ENCODE results near the gene AUTS2. TPM values are rescaled to one million over a fixed set of nuclear protein-coding genes. Genes with fewer than 3 reads are reported as not detected.
A peak's percentile ranks its signal among the peaks of the same experiment; 100 is the strongest.

AUTS2 gene
- total RNA-seq, 6 experiments from 2014 or later = 10.4 to 32.0 (median 19.3) TPM

- H3K4me3 ChIP-seq = no peak overlapping the region
- H3K9me3 ChIP-seq = no peaks in the 10 kb centered on the region
- 22% methylated on average over 4 of the region's 5 CpGs for WGBS (ENCODE audit: insufficient coverage, low coverage, low lambda C conversion rate, missing lambda C conversion rate)
- no peaks in the 10 kb centered on the region for H3K36me3 ChIP-seq
- peak; percentile 42 to 61 (median 48) for ATAC-seq
- H3K27ac ChIP-seq = peak overlapping the region in 2 of 3 donors; percentile 6 to 59
- peaks cover 0 to 28% (median 12%) of the 10 kb centered on the region in 4 donors for H3K4me1 ChIP-seq
- no peaks in the 10 kb centered on the region for H3K27me3 ChIP-seq
- DNase-seq = no peak
- TF ChIP-seq CTCF (IDR thresholded peaks at IDR 0.05) (no peak), POLR2A (IDR thresholded peaks at IDR 0.05) (no peak)
- intact Hi-C loops (cut with DNase I) = no loop called here
Measured at GRCh38 chr7:70751895-70752294, 1153.6 kb downstream of the AUTS2 start.

- 0% methylated on average over 1 of the region's 1 CpG for WGBS (ENCODE audit: insufficient coverage, low coverage, low lambda C conversion rate, missing lambda C conversion rate)
- Histone ChIP-seq H3K27ac (peak overlapping the region in 2 of 3 donors; percentile 18 to 59), H3K9me3 (no peaks in the 10 kb centered on the region), H3K4me3 (no peak overlapping the region), H3K4me1 (peaks cover 0 to 28% (median 12%) of the 10 kb centered on the region in 4 donors), H3K27me3 (no peaks in the 10 kb centered on the region), H3K36me3 (no peaks in the 10 kb centered on the region)
- DNase-seq (no peak), ATAC-seq (peak; percentile 84 to 91 (median 88))
- TF ChIP-seq CTCF (IDR thresholded peaks at IDR 0.05) (no peak), POLR2A (IDR thresholded peaks at IDR 0.05) (no peak)
- intact Hi-C loops (cut with DNase I) = no loop called here
Measured at GRCh38 chr7:70752794-70753241, 1154.5 kb downstream of the AUTS2 start.

GRCh38 chr7:70756789-70757188 is 1158.5 kb downstream of the AUTS2 start:
- Histone ChIP-seq H3K36me3 (no peaks in the 10 kb centered on the region), H3K27me3 (no peaks in the 10 kb centered on the region), H3K27ac (no peak overlapping the region), H3K4me1 (peaks cover 0 to 18% (median 8%) of the 10 kb centered on the region in 4 donors), H3K4me3 (no peak overlapping the region), H3K9me3 (no peaks in the 10 kb centered on the region)
- TF ChIP-seq POLR2A (IDR thresholded peaks at IDR 0.05) (no peak), CTCF (IDR thresholded peaks at IDR 0.05) (no peak)
- no peak for DNase-seq
- WGBS (ENCODE audit: insufficient coverage, low coverage, low lambda C conversion rate, missing lambda C conversion rate) = 93% methylated on average over 8 of the region's 8 CpGs
- no peak for ATAC-seq
- intact Hi-C loops (cut with DNase I) = no loop called here

GRCh38 chr7:70758646-70759045 is 1160.4 kb downstream of the AUTS2 start:
- Histone ChIP-seq H3K27me3 (no peaks in the 10 kb centered on the region), H3K36me3 (no peaks in the 10 kb centered on the region), H3K4me3 (no peak overlapping the region), H3K27ac (no peak overlapping the region), H3K4me1 (no peaks in the 10 kb centered on the region), H3K9me3 (no peaks in the 10 kb centered on the region)
- intact Hi-C loops (cut with DNase I) = no loop called here
- no peak for TF ChIP-seq CTCF (IDR thresholded peaks at IDR 0.05)
- TF ChIP-seq POLR2A (IDR thresholded peaks at IDR 0.05) = no peak
- 63% methylated on average over 5 of the region's 5 CpGs for WGBS (ENCODE audit: insufficient coverage, low coverage, low lambda C conversion rate, missing lambda C conversion rate)
- no peak for DNase-seq
- no peak for ATAC-seq

- no peak overlapping the region for H3K4me3 ChIP-seq
- no peak for DNase-seq
- TF ChIP-seq POLR2A (IDR thresholded peaks at IDR 0.05) (no peak), CTCF (IDR thresholded peaks at IDR 0.05) (no peak)
- no peak overlapping the region for H3K27ac ChIP-seq
- H3K36me3 ChIP-seq = no peaks in the 10 kb centered on the region
- no peaks in the 10 kb centered on the region for H3K4me1 ChIP-seq
- no peak for ATAC-seq
- no peaks in the 10 kb centered on the region for H3K9me3 ChIP-seq
- 90% methylated on average over 6 of the region's 6 CpGs for whole genome bisulfite sequencing (ENCODE audit: insufficient coverage, low coverage, low lambda C conversion rate, missing lambda C conversion rate)
- intact Hi-C loops (cut with DNase I) = no loop called here
- no peaks in the 10 kb centered on the region for H3K27me3 ChIP-seq
Measured at GRCh38 chr7:70759674-70760073, 1161.4 kb downstream of the AUTS2 start.
